LHCN-M2 (cell line): Measurements from ENCODE around the gene TNNI3K. TPM values are rescaled to one million over a fixed set of nuclear protein-coding genes. Genes with fewer than 3 reads are reported as not detected.
A peak's percentile ranks its signal among the peaks of the same experiment; 100 is the strongest.

Experiments
- DNase-seq: peaks from one replicate; pipeline ENCODE4 v3.0.0-alpha.2; 2012; ENCODE audit warnings: low read depth
- total RNA-seq: library from RNA; depleted of rRNA; stranded (reverse); fragments of >200 nt; gene quantifications from 2 replicates; pipeline ENCODE4 v1.2.3, GENCODE V29; 2014

Gene TNNI3K
- total RNA-seq, 1 experiment from 2014 or later: not detected

DNA sequence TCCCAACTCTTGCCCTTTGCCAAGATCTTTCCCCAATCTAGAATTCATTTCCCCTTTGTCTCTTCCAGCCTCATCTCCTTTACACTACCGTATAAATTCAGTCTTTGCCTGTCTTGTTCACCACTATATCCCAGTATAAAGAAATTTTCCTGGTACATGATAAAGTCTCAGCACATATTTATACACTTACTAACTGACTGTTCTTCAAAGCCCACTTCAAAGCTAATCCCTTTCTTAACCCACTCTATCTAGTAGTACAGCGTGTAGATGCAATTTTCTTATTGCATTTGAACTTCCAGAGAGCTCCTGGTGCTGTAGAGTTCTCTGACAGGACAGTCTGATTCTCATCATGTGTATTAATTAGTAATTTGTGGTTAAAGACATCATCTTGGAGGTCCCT lies 199.1 kb downstream of the TNNI3K start:
- no peak for DNase-seq

GRCh38 chr1:74436078-74436477 lies 200.9 kb downstream of the TNNI3K start:
- no peak for DNase-seq

GRCh38 chr1:74437035-74437434 lies 201.8 kb downstream of the TNNI3K start:
- no peak for DNase-seq

- no peak for DNase-seq
Observed at GRCh38 chr1:74452035-74452434, 216.8 kb downstream of the TNNI3K start.

DNA sequence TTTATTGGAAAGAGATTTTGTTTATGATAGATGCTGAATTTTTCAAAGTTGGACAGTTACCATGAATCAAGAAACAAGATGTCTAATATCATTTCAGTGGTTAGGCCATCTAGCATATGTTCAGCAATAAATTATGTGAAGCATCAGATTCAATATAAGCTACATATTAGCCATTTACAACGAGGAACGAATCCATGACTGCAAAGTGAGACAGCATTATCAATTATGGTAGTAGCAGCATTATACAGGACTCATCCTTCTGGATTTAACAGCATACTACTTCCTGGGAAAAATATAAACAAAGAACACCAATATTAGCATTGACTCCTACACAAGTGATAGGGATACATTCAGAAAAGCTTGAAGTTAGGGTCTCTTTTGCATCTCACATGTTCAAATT lies 218.1 kb downstream of the TNNI3K start:
- DNase-seq: no peak

- no peak for DNase-seq
Observed at GRCh38 chr1:74455390-74455789, 220.2 kb downstream of the TNNI3K start.

DNA sequence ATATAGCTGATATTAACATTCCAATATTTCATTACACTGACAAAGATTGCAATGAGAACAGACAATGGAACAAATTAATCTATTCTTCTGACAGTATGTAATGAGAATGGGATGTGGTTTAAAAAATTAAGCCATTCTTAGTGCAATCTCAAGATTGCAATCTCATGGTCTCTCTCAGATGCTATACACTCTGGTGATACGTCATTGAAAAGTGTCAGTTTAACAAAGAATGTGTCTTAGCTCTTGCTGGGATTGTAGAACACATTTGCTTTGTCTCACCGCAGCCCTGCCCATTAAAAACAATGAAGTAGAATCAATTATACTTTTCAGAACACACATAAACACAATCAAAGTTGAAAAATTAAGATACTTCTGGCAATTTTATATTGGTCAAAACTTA lies 222.1 kb downstream of the TNNI3K start:
- DNase-seq: no peak

DNA sequence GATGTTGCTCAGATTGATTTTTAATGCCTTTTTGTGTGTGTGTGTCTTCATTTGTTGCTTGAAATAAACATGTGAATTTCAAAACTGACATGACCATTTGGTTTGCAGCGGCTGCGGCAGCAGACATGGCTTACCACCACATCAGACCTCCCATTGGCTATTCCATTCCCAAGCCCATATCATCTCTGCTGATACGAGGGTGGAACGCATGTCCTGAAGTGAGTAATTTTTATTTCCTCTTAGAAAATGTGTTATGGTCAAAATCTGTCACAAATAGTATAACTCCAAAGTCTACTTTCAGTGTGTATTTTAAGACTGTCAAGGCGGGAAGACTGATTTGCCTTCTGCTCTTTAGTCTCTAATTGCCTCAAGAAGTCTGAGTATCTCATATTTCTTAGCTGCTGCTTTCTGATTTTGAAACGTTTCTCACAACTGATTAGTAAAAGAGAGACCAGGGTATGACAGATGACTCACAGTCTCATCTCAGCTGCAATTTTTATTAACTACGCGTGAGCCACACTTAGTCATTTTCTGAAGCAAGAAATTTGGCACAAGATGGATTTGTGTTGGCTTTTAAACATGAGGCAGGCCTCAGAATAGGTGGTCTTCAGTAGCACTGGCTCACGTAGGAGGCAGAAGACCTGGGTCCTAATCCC lies 228.3 kb downstream of the TNNI3K start:
- peak; percentile 20 for DNase-seq

- no peak for DNase-seq
Observed at GRCh38 chr1:74464037-74464436, 228.8 kb downstream of the TNNI3K start.

GRCh38 chr1:74465193-74465681 lies 230.1 kb downstream of the TNNI3K start:
- DNase-seq: no peak

GRCh38 chr1:74467786-74468377 lies 232.7 kb downstream of the TNNI3K start:
- no peak for DNase-seq

GRCh38 chr1:74468982-74469603 lies 233.9 kb downstream of the TNNI3K start:
- DNase-seq: peak; percentile 36

DNA sequence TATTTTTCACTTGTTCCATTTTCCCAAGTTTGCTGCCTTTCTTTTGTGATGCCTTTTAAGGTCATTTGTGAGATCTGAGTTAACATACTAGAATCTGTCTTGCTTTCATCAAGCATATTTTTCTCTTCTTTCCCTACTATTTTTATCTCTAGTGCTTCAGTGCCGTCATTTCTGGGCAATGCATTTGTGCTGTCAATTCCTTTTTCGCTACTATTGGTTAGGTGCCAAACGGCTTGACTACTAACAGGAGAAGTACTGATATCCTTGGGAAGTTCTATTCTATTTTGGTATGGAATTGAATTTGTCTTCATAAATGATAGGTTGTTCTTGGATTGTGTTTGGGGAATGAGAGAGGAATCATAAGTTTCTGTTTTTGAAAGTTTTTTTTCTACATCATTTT lies 235.1 kb downstream of the TNNI3K start:
- DNase-seq: no peak

DNA sequence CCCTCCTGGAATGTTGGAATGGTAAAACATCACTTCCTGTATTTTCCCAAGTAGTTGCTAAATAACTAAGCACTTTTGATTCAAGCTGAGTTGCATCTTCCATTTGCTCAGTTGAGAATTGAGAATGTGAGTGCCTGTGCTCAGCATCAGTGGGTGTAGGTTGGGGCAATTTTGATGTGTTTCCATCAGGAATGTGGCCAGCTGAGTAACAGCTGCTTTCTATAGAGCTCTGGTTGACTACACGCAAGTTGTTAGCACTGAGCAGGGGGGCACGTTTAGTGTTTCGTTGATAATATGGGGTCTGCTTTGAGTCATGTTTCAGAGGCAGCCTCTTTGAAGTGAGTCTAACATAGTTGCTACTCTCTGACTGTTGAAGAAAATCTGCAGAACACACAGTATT lies 235.7 kb downstream of the TNNI3K start:
- DNase-seq: no peak

- no peak for DNase-seq
Observed at GRCh38 chr1:74471470-74471869, 236.3 kb downstream of the TNNI3K start.

DNA sequence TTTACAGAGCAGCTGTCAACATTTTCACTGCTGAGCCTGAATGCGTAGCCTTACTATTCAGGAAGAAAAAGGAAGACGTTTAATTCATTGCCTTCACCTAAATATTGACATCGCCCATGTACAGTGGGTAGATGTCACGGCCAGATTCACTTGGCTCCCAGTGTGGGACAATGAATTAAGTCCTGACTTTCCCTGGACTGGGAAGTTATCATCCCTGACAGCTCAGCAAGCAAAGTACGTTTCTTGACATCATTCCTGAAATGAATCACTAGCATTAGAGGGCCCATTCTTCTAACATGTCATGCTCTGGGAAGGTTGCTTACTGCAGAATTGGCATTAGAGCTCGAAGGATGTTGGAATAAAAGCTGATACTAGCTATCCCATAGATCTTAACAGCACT lies 239.4 kb downstream of the TNNI3K start:
- DNase-seq: no peak

DNA sequence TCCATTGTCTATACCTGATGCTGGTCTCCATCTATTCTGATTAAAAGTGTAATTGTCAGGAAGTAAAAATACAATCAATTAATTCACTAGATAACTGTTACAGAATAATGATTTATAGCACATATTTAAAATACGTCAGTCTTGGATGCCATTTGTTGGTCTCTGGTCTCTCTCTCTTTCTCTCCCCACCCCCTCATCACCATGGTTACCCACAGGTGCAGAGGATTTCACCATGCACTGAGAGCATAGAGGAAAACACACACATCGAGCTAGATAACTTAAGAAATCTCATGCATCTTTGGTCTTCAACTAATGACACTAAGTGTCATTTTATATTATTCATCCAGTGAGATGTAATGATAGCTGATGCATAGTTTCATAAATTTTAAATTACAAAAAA lies 243.8 kb downstream of the TNNI3K start:
- DNase-seq: no peak

DNA sequence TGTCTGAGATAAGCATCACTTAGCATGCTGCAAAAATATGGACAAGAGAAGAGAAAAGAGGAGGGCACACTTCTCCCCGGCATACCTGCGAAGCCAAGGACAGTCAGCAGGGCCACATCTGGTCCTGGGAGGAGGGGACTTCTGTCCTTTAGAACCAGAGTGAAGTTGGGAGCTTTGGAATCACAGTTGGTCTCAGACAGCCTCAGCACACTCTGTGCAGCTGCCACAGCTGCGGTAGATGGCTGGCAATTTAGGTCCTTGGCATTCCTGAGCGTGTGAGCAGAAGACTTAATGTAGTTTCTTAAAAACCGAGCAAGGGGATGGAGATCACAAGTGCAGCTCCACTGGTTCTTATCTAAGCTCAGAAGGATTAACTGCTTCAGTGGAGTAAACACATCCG lies 244.9 kb downstream of the TNNI3K start:
- no peak for DNase-seq

- DNase-seq: no peak
Observed at GRCh38 chr1:74481607-74482006, 246.4 kb downstream of the TNNI3K start.

DNA sequence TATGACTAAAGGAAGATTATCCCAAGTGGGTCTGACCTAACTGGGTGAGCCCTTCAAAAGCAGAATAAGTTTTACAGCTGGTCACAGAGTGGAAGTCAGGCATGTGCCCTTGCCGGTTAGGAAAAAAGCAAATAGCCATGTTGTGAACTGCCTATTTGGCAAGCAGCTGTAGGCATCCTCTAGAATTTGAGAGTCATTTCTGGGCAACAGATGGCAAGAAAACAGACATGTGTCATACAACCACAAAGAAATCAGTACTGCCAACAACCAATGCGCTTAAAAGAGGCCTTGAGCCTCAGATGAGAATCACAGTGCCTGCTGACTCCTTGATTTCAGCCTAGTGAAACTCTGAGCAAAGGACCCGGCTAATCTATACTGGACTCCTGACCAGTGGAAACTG lies 250.4 kb downstream of the TNNI3K start:
- DNase-seq: no peak

DNA sequence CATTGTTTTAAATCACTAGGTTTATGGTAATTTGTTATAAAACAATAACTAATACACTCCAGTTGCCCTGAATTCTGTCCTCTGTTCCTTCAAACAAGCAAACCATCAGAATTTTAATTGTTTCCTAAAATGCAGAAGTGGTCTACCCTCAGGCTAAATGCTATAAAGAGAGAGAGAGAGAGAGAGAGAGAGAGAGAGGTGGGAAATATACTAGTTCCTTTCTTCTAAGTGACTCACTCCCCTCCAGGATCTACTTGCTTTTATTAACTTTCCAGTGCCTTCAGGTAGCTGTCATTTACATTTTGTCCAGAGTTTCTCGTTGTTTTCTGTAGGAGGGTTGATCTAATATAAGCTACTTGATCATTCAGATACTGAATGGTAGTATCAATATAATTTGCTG lies 250.8 kb downstream of the TNNI3K start:
- no peak for DNase-seq

- DNase-seq: no peak
Observed at GRCh38 chr1:74496669-74497068, 261.5 kb downstream of the TNNI3K start.

GRCh38 chr1:74498901-74499300 lies 263.7 kb downstream of the TNNI3K start:
- DNase-seq: no peak
